ENCODE data around the gene LBP. TPM values are rescaled to one million over a fixed set of nuclear protein-coding genes. Genes with fewer than 3 reads are reported as not detected.

Gene LBP
- total RNA-seq, 1 experiment from 2014 or later, result 0.52 TPM

DNA sequence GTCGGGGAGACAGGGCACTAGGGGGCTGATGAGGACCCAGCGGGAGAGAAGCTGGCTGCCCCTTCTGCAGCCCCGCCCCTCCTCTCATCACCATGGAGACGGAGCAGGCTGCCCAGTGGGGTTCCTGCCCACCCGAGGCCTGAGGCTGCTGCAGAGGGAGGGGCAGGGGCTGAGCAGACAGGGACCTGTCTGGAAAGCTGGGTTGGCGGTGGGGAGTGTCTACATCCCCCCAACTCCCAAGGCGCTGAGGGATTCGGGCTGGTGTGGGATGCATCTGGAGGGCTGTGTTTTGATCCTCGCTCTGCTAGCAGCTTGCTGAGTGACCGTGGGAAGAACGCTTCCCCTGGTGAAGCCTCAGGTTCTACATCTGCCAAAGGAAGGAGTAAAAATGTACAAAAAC lies 43.5 kb upstream of the LBP start:
- Histone ChIP-seq H3K27me3 (ENCODE audit: insufficient read depth, low read length) (no peaks in the 10 kb centered on the region), H3K23ac (ENCODE audit: insufficient read length, low read depth, low read length) (no peak overlapping the region), H3K9ac (ENCODE audit: extremely low read depth, insufficient read length, low read length) (no peak overlapping the region), H3T11ph (ENCODE audit: low read length) (no peak overlapping the region), H3K79me1 (ENCODE audit: insufficient read depth, low read depth, low read length, poor library complexity, severe bottlenecking) (no peaks in the 10 kb centered on the region), H3K9me3 (ENCODE audit: control insufficient read depth, low read depth, low read length) (no peaks in the 10 kb centered on the region), H3K4me1 (ENCODE audit: insufficient read depth, low read length) (no peaks in the 10 kb centered on the region), H3K4ac (ENCODE audit: low read depth, low read length) (no peak overlapping the region), H3K79me2 (ENCODE audit: insufficient read depth, low read length) (no peaks in the 10 kb centered on the region), H3K23me2 (ENCODE audit: insufficient read length, low read depth, low read length, poor library complexity, severe bottlenecking) (no peaks in the 10 kb centered on the region), H4K8ac (replicated peaks; ENCODE audit: insufficient read length, low read depth, low read length) (no peak overlapping the region), H3K18ac (ENCODE audit: insufficient read length, low read depth, low read length) (no peak overlapping the region), H2BK5ac (ENCODE audit: insufficient read length, low read length) (no peak overlapping the region), H4K5ac (ENCODE audit: insufficient read length, low read depth, low read length) (no peak overlapping the region), H4K91ac (ENCODE audit: insufficient read length, low read depth, low read length) (no peak overlapping the region), H2AFZ (ENCODE audit: low read length) (no peak overlapping the region), H2BK15ac (ENCODE audit: low read depth, low read length) (no peak overlapping the region), H3K56ac (ENCODE audit: insufficient read length, low read depth, low read length) (no peak overlapping the region), H4K20me1 (ENCODE audit: control insufficient read depth, insufficient read depth, insufficient read length) (peaks cover 2% of the 10 kb centered on the region), H3K14ac (ENCODE audit: insufficient read depth, low read length) (no peak overlapping the region), H3K4me2 (ENCODE audit: insufficient read depth, insufficient read length, low read length) (no peak overlapping the region), H2AK5ac (ENCODE audit: insufficient read length, low read length) (no peak overlapping the region), H2BK120ac (ENCODE audit: low read depth, low read length, poor library complexity, severe bottlenecking) (no peak overlapping the region), H3K27ac (ENCODE audit: insufficient read length, low read depth, low read length) (no peak overlapping the region), H2BK12ac (ENCODE audit: insufficient read length, low read depth, low read length) (no peak overlapping the region), H2BK20ac (ENCODE audit: low read depth, low read length, poor library complexity, severe bottlenecking) (no peak overlapping the region)
- no peak overlapping the region for H3K27ac Mint-ChIP-seq
- H3K27me3 Mint-ChIP-seq (ENCODE audit: low read depth), result peaks cover 3% of the 10 kb centered on the region
- peaks cover 9 to 30% of the 10 kb centered on the region in 2 experiments for H3K4me1 Mint-ChIP-seq
- TF ChIP-seq CTCF (conservative IDR thresholded peaks at IDR 0.05), result no peak
- no peak for DNase-seq
- no peaks in the 10 kb centered on the region for H3K36me3 Mint-ChIP-seq (ENCODE audit: insufficient read depth in 1 of 3, low read depth in 3 of 3)
- H3K4me3 Mint-ChIP-seq, result no peak overlapping the region
- no peaks in the 10 kb centered on the region for H3K9me3 Mint-ChIP-seq
- no CpG with 5 or more reads among the region's 11 CpGs for WGBS (ENCODE audit: extremely low coverage, insufficient read length, low lambda C conversion rate)

Data from H9 (cell line).